ENCODE data around the gene EPYC. TPM values are rescaled to one million over a fixed set of nuclear protein-coding genes. Genes with fewer than 3 reads are reported as not detected.

EPYC gene
- total RNA-seq, 4 donors from 2014 or later, result not detected

GRCh38 chr12:90969851-90970250, 34.9 kb downstream of the EPYC start:
- H3K36me3 ChIP-seq, result no peaks in the 10 kb centered on the region
- DNase-seq, result no peak
- H3K9me3 ChIP-seq, result no peaks in the 10 kb centered on the region
- 91% methylated on average over 2 of the region's 2 CpGs for WGBS, 2 donors
- no peaks in the 10 kb centered on the region for H3K27me3 ChIP-seq
- H3K27ac ChIP-seq, result no peak overlapping the region
- intact Hi-C loops (cut with DNase I), result loop anchor here (10.0 kb wide), 1 partner anchor 385 kb away; no protein-coding TSS in a partner anchor
- no peaks in the 10 kb centered on the region for H3K4me1 ChIP-seq
- no peak for TF ChIP-seq POLR2A (IDR thresholded peaks at IDR 0.05)
- TF ChIP-seq CTCF (IDR thresholded peaks at IDR 0.05), result no peak
- H3K4me3 ChIP-seq, result no peak overlapping the region

- no peak for TF ChIP-seq POLR2A (IDR thresholded peaks at IDR 0.05)
- TF ChIP-seq CTCF (IDR thresholded peaks at IDR 0.05), result no peak
- WGBS, 2 donors, result 0% methylated on average over 1 of the region's 1 CpG
- H3K4me3 ChIP-seq, result no peak overlapping the region
- H3K27me3 ChIP-seq, result no peaks in the 10 kb centered on the region
- no peaks in the 10 kb centered on the region for H3K9me3 ChIP-seq
- intact Hi-C loops (cut with DNase I), result no loop called here
- H3K4me1 ChIP-seq, result no peaks in the 10 kb centered on the region
- no peak for DNase-seq
- no peaks in the 10 kb centered on the region for H3K36me3 ChIP-seq
- H3K27ac ChIP-seq, result no peak overlapping the region
Observed at GRCh38 chr12:90969346-90969745, 35.4 kb downstream of the EPYC start.

GRCh38 chr12:90965204-90965603, 39.6 kb downstream of the EPYC start:
- TF ChIP-seq POLR2A (IDR thresholded peaks at IDR 0.05) (no peak), CTCF (IDR thresholded peaks at IDR 0.05) (no peak)
- intact Hi-C loops (cut with DNase I), result no loop called here
- DNase-seq, result no peak
- Histone ChIP-seq H3K4me3 (no peak overlapping the region), H3K9me3 (no peaks in the 10 kb centered on the region), H3K36me3 (no peaks in the 10 kb centered on the region), H3K4me1 (no peaks in the 10 kb centered on the region), H3K27ac (no peak overlapping the region), H3K27me3 (no peaks in the 10 kb centered on the region)
- 67 to 68% methylated on average over 2 of the region's 2 CpGs for WGBS, 2 donors

GRCh38 chr12:90964616-90965015, 40.2 kb downstream of the EPYC start:
- Histone ChIP-seq H3K36me3 (no peaks in the 10 kb centered on the region), H3K9me3 (no peaks in the 10 kb centered on the region), H3K4me1 (no peaks in the 10 kb centered on the region), H3K27ac (no peak overlapping the region), H3K27me3 (no peaks in the 10 kb centered on the region), H3K4me3 (no peak overlapping the region)
- 41 to 62% methylated on average over 2 of the region's 2 CpGs for WGBS, 2 donors
- intact Hi-C loops (cut with DNase I), result no loop called here
- no peak for DNase-seq
- TF ChIP-seq CTCF (IDR thresholded peaks at IDR 0.05), result no peak
- no peak for TF ChIP-seq POLR2A (IDR thresholded peaks at IDR 0.05)

GRCh38 chr12:90963946-90964345, 40.8 kb downstream of the EPYC start:
- H3K9me3 ChIP-seq, result no peaks in the 10 kb centered on the region
- TF ChIP-seq POLR2A (IDR thresholded peaks at IDR 0.05) (no peak), CTCF (IDR thresholded peaks at IDR 0.05) (no peak)
- intact Hi-C loops (cut with DNase I), result no loop called here

More at GRCh38 chr12:90963946-90964345, 40.8 kb downstream of the EPYC start:
- Histone ChIP-seq H3K27ac (no peak overlapping the region), H3K36me3 (no peaks in the 10 kb centered on the region), H3K4me1 (peaks cover 0 to 4% (median 0%) of the 10 kb centered on the region in 3 donors), H3K27me3 (no peaks in the 10 kb centered on the region), H3K4me3 (no peak overlapping the region)
- WGBS, 2 donors, result 74 to 75% methylated on average over 6 of the region's 6 CpGs
- DNase-seq, result no peak
